ENCODE results near the gene ARMC7.
A peak's percentile ranks its signal among the peaks of the same experiment; 100 is the strongest.
"Not testable (repeated sequence)": the region's sequence is repeated elsewhere in the genome, so short reads cannot be mapped to it uniquely, and the experiment has no call there.

Gene ARMC7

GRCh38 chr17:75154195-75155106 lies 44.7 kb downstream of the ARMC7 start, which contains the start of gene JPT1:
Gene JPT1 (minus strand): TSS chr17:75154512. CDS start chr17:75154397, 115 bp downstream.
- peak; percentile 99 for DNase-seq (ENCODE audit: low spot score)

GRCh38 chr17:75155191-75155601 lies 45.4 kb downstream of the ARMC7 start:
- no peak for DNase-seq (ENCODE audit: low spot score)

GRCh38 chr17:75158480-75158879 lies 48.7 kb downstream of the ARMC7 start:
- not testable (repeated sequence) for DNase-seq (ENCODE audit: low spot score)

GRCh38 chr17:75159196-75160031 lies 49.6 kb downstream of the ARMC7 start:
- DNase-seq (ENCODE audit: low spot score) = no peak

- no peak for DNase-seq (ENCODE audit: low spot score)
Measured at GRCh38 chr17:75160211-75160610, 50.4 kb downstream of the ARMC7 start.

GRCh38 chr17:75163074-75163473 lies 53.3 kb downstream of the ARMC7 start:
- no peak for DNase-seq (ENCODE audit: low spot score)

GRCh38 chr17:75164606-75165005 lies 54.8 kb downstream of the ARMC7 start:
- DNase-seq (ENCODE audit: low spot score) = not testable (repeated sequence)

GRCh38 chr17:75168998-75169397 lies 59.2 kb downstream of the ARMC7 start:
- no peak for DNase-seq (ENCODE audit: low spot score)

GRCh38 chr17:75173526-75173925 lies 63.8 kb downstream of the ARMC7 start:
- DNase-seq (ENCODE audit: low spot score) = no peak

GRCh38 chr17:75174996-75175395 lies 65.2 kb downstream of the ARMC7 start:
- DNase-seq (ENCODE audit: low spot score) = no peak

GRCh38 chr17:75176625-75177024 lies 66.9 kb downstream of the ARMC7 start:
- DNase-seq (ENCODE audit: low spot score) = no peak

- no peak for DNase-seq (ENCODE audit: low spot score)
Measured at GRCh38 chr17:75178453-75178852, 68.7 kb downstream of the ARMC7 start.
